ENCODE measurements around the gene KRT35.

Gene KRT35

GRCh38 chr17:41518789-41519449 is 38.0 kb upstream of the KRT35 start, which contains the start of gene KRT15:
Gene KRT15 (minus strand): TSS chr17:41518890. CDS start chr17:41518827, 63 bp downstream.
- H3K4me1 ChIP-seq (ENCODE audit: insufficient read depth, low read length) = no peaks in the 10 kb centered on the region
- TF ChIP-seq EZH2 (IDR thresholded peaks at IDR 0.05; ENCODE audit: borderline replicate concordance, low read depth, low read length, severe bottlenecking) (no peak), CTCF (IDR thresholded peaks at IDR 0.05; ENCODE audit: borderline replicate concordance, extremely low read depth, low read length, poor library complexity, severe bottlenecking) (no peak)
- DNase-seq = no peak
- H3K4me2 ChIP-seq (ENCODE audit: insufficient read depth, low read length) = no peak within 1 kb of the TSS
- H3K27me3 ChIP-seq (ENCODE audit: insufficient read depth, low read length, poor library complexity) = peaks cover 12% of the 10 kb centered on the region
- no peaks in the 10 kb centered on the region for H3K9me3 ChIP-seq (ENCODE audit: insufficient read depth, low read length, severe bottlenecking)
- H3K79me2 ChIP-seq (ENCODE audit: insufficient read depth, low read length) = no peaks in the 10 kb centered on the region
- H3K36me3 ChIP-seq (ENCODE audit: insufficient read depth, low read length) = no peaks in the 10 kb centered on the region
- peaks cover 2% of the 10 kb centered on the region for H4K20me1 ChIP-seq (ENCODE audit: insufficient read depth, low read length)
- H2AFZ ChIP-seq (ENCODE audit: low read depth, low read length) = no peak within 1 kb of the TSS
- H3K27ac ChIP-seq (ENCODE audit: low read length) = no peak within 1 kb of the TSS
- no peak for ATAC-seq (ENCODE audit: insufficient read depth, low read depth)
- no peak within 1 kb of the TSS for H3K4me3 ChIP-seq (ENCODE audit: low read depth in 1 of 2, low read length in 2 of 2)
- no peak within 1 kb of the TSS for H3K9ac ChIP-seq (ENCODE audit: low read depth, low read length)

GRCh38 chr17:41518031-41518430 is 37.1 kb upstream of the KRT35 start:
- no peak overlapping the region for H3K4me3 ChIP-seq (ENCODE audit: low read depth in 1 of 2, low read length in 2 of 2)
- peaks cover 12% of the 10 kb centered on the region for H3K27me3 ChIP-seq (ENCODE audit: insufficient read depth, low read length, poor library complexity)
- no peak for DNase-seq
- no peaks in the 10 kb centered on the region for H3K36me3 ChIP-seq (ENCODE audit: insufficient read depth, low read length)
- no peak for TF ChIP-seq CTCF (IDR thresholded peaks at IDR 0.05; ENCODE audit: borderline replicate concordance, extremely low read depth, low read length, poor library complexity, severe bottlenecking)
- TF ChIP-seq EZH2 (IDR thresholded peaks at IDR 0.05; ENCODE audit: borderline replicate concordance, low read depth, low read length, severe bottlenecking) = no peak
- H3K9ac ChIP-seq (ENCODE audit: low read depth, low read length) = no peak overlapping the region
- no peaks in the 10 kb centered on the region for H3K4me1 ChIP-seq (ENCODE audit: insufficient read depth, low read length)
- no peaks in the 10 kb centered on the region for H3K79me2 ChIP-seq (ENCODE audit: insufficient read depth, low read length)
- no peak overlapping the region for H2AFZ ChIP-seq (ENCODE audit: low read depth, low read length)
- H3K9me3 ChIP-seq (ENCODE audit: insufficient read depth, low read length, severe bottlenecking) = no peaks in the 10 kb centered on the region
- ATAC-seq (ENCODE audit: insufficient read depth, low read depth) = no peak
- peaks cover 2% of the 10 kb centered on the region for H4K20me1 ChIP-seq (ENCODE audit: insufficient read depth, low read length)
- H3K4me2 ChIP-seq (ENCODE audit: insufficient read depth, low read length) = no peak overlapping the region
- no peak overlapping the region for H3K27ac ChIP-seq (ENCODE audit: low read length)

- Histone ChIP-seq H3K4me2 (ENCODE audit: insufficient read depth, low read length) (no peak overlapping the region), H3K4me1 (ENCODE audit: insufficient read depth, low read length) (no peaks in the 10 kb centered on the region), H3K9ac (ENCODE audit: low read depth, low read length) (no peak overlapping the region), H4K20me1 (ENCODE audit: insufficient read depth, low read length) (peaks cover 2% of the 10 kb centered on the region; the same call in 1 of the 2 replicates), H3K36me3 (ENCODE audit: insufficient read depth, low read length) (no peaks in the 10 kb centered on the region), H3K27ac (ENCODE audit: low read length) (no peak overlapping the region), H3K79me2 (ENCODE audit: insufficient read depth, low read length) (no peaks in the 10 kb centered on the region), H3K9me3 (ENCODE audit: insufficient read depth, low read length, severe bottlenecking) (no peaks in the 10 kb centered on the region), H3K27me3 (ENCODE audit: insufficient read depth, low read length, poor library complexity) (peaks cover 12% of the 10 kb centered on the region), H3K4me3 (ENCODE audit: low read depth in 1 of 2, low read length in 2 of 2) (no peak overlapping the region), H2AFZ (ENCODE audit: low read depth, low read length) (no peak overlapping the region)
- TF ChIP-seq CTCF (IDR thresholded peaks at IDR 0.05; ENCODE audit: borderline replicate concordance, extremely low read depth, low read length, poor library complexity, severe bottlenecking) = no peak
- TF ChIP-seq EZH2 (IDR thresholded peaks at IDR 0.05; ENCODE audit: borderline replicate concordance, low read depth, low read length, severe bottlenecking) = no peak
- no peak for DNase-seq
- no peak for ATAC-seq (ENCODE audit: insufficient read depth, low read depth)
Measured at GRCh38 chr17:41516830-41517283, 35.9 kb upstream of the KRT35 start.

All from DND-41 (cell line).